Right lobe of liver (tissue), 6 donors: Measurements from ENCODE around the gene FCMR. TPM values are rescaled to one million over a fixed set of nuclear protein-coding genes. Genes with fewer than 3 reads are reported as not detected.

ENCODE experiments used
- ATAC-seq, 4 donors: fragments of 200-7000 bp; cut with Tn5 transposase; one replicate each; pipeline ENCODE4 v1.9.1; 2020; ENCODE audit warnings: mild to moderate bottlenecking in 4 of 4, moderate library complexity in 4 of 4
- DNase-seq, 3 donors: peaks; one replicate each; pipeline ENCODE4 v3.0.0-alpha.2; 2020
- H3K27ac ChIP-seq, 3 donors: fragments of 200-600 bp; one replicate each; pipeline ENCODE4 v1.8.0; 2022
- H3K27me3 ChIP-seq, 2 donors: fragments of 200-600 bp; one replicate each; pipeline ENCODE4 v1.8.0; 2022
- H3K36me3 ChIP-seq, 4 donors: fragments of 200-600 bp; sonication (generic) in 1 of 4; one replicate each; pipeline versions ENCODE4 v1.5.1 to v1.8.0; 2017 to 2022; ENCODE audit warnings: control low read depth in 1 of 4
- H3K4me1 ChIP-seq, 4 donors: fragments of 200-600 bp; sonication (generic) in 1 of 4; one replicate each; pipeline versions ENCODE4 v1.5.1 to v1.8.0; 2017 to 2022; ENCODE audit warnings: control low read depth in 1 of 4
- H3K4me3 ChIP-seq, 3 donors: fragments of 200-600 bp; one replicate each; pipeline ENCODE4 v1.8.0; 2022
- H3K9me3 ChIP-seq, 4 donors: fragments of 200-600 bp; sonication (generic) in 1 of 4; one replicate each; pipeline versions ENCODE4 v1.5.1 to v1.8.0; 2017 to 2022; ENCODE audit warnings: control low read depth in 1 of 4
- CTCF ChIP-seq, 4 donors: fragments of 200-600 bp in 3 of 4; fragments of 450-650 bp in 1 of 4; IDR thresholded peaks; one replicate each; pipeline versions ENCODE4 v1.5.1 to v1.8.0; 2016 to 2022; ENCODE audit warnings: antibody characterized with exemption in 4 of 4, mild to moderate bottlenecking in 2 of 4
- POLR2A ChIP-seq: fragments of 450-650 bp; IDR thresholded peaks from one replicate; pipeline ENCODE4 v1.6.1; 2017; ENCODE audit warnings: antibody characterized with exemption, mild to moderate bottlenecking
- WGBS: methylation state at CpG from one replicate; pipeline ENCODE4 v1.1.6; 2018; ENCODE audit warnings: low coverage, low lambda C conversion rate; ENCODE audit not compliant: insufficient coverage; ENCODE audit errors: missing lambda C conversion rate; 5-methylcytosine and 5-hydroxymethylcytosine counted together
- intact Hi-C, 2 donors: fragments of 100-400 bp; cut with DNase I; formaldehyde crosslinking; loops; one replicate each; pipeline versions ENCODE4 v1.11.2 to v1.14.1; 2022
- total RNA-seq, 6 experiments: library from RNA; depleted of rRNA in 2 of 6; stranded (reverse); fragments of >200 nt in 2 of 6; fragmentation: NEBNext Ultra II Directional in 3 of 6; extraction: Animal tissue kit (Norgen Biotek cat#: 25700) in 3 of 6; gene quantifications; one replicate each; pipeline versions ENCODE4 v1.1.0 to v1.2.4, GENCODE V29; 2016 to 2023
- donor health status: DM: no; HTN: yes; CAD: no.
- donor health status: DM: no; HTN: no; CAD: no.
- donor health status: DM: no; HTN: no; CAD: no.
- donor health status: DM: no; HTN: yes; CAD: no.
- donor health status: DM: no; HTN: yes; CAD: no.

Gene FCMR
- total RNA-seq, 6 experiments from 2014 or later, result 0.80 to 3.2 (median 1.4) TPM

- Histone ChIP-seq H3K4me1 (no peaks in the 10 kb centered on the region), H3K27ac (no peak overlapping the region), H3K36me3 (no peaks in the 10 kb centered on the region), H3K4me3 (no peak overlapping the region), H3K9me3 (peaks cover 0 to 7% (median 3%) of the 10 kb centered on the region in 4 donors), H3K27me3 (no peaks in the 10 kb centered on the region)
- DNase-seq (no peak), ATAC-seq (no peak)
- intact Hi-C loops, result no loop called here
- no peak for TF ChIP-seq POLR2A
- no peak for TF ChIP-seq CTCF (IDR thresholded peaks at IDR 0.05)
- WGBS, result 46% methylated on average over 3 of the region's 3 CpGs
Measured at GRCh38 chr1:206880314-206880713, 41.4 kb downstream of the FCMR start.

- H3K9me3 ChIP-seq, result peaks cover 0 to 7% (median 3%) of the 10 kb centered on the region in 4 donors
- no peaks in the 10 kb centered on the region for H3K36me3 ChIP-seq
- no peak overlapping the region for H3K27ac ChIP-seq
- no peaks in the 10 kb centered on the region for H3K27me3 ChIP-seq
- H3K4me3 ChIP-seq, result no peak overlapping the region
- no peak for DNase-seq
- TF ChIP-seq POLR2A (no peak), CTCF (IDR thresholded peaks at IDR 0.05) (no peak)
- ATAC-seq, result no peak
- intact Hi-C loops, result no loop called here
- no peaks in the 10 kb centered on the region for H3K4me1 ChIP-seq
Measured at GRCh38 chr1:206878456-206878855, 43.3 kb downstream of the FCMR start.

- WGBS, result 68% methylated on average over 3 of the region's 3 CpGs
- H3K4me3 ChIP-seq, result no peak overlapping the region
- H3K9me3 ChIP-seq, result peaks cover 0 to 7% (median 3%) of the 10 kb centered on the region in 4 donors
- H3K27ac ChIP-seq, result no peak overlapping the region
- no peak for TF ChIP-seq POLR2A
- no peak for TF ChIP-seq CTCF (IDR thresholded peaks at IDR 0.05)
- H3K4me1 ChIP-seq, result no peaks in the 10 kb centered on the region
- no peaks in the 10 kb centered on the region for H3K27me3 ChIP-seq
- DNase-seq, result no peak
- no peaks in the 10 kb centered on the region for H3K36me3 ChIP-seq
- ATAC-seq, result no peak
- intact Hi-C loops, result no loop called here
Measured at GRCh38 chr1:206875752-206876377, 45.9 kb downstream of the FCMR start.

GRCh38 chr1:206873603-206874188 is 48.0 kb downstream of the FCMR start:
- WGBS, result 74% methylated on average over 3 of the region's 3 CpGs
- H3K4me3 ChIP-seq, result no peak overlapping the region
- intact Hi-C loops, result no loop called here
- H3K27ac ChIP-seq, result no peak overlapping the region
- H3K9me3 ChIP-seq, result peaks cover 0 to 7% (median 3%) of the 10 kb centered on the region in 4 donors
- no peak for ATAC-seq
- H3K4me1 ChIP-seq, result no peaks in the 10 kb centered on the region
- no peaks in the 10 kb centered on the region for H3K27me3 ChIP-seq
- TF ChIP-seq CTCF (IDR thresholded peaks at IDR 0.05), result no peak
- TF ChIP-seq POLR2A, result no peak
- no peaks in the 10 kb centered on the region for H3K36me3 ChIP-seq
- no peak for DNase-seq
